CD4-positive, alpha-beta T cell treated with Interleukin-17A for 1 hour (primary cell): Measurements from ENCODE around the gene UBE2E3.

ENCODE experiments used
- DNase-seq: peaks from one replicate; pipeline ENCODE4 v3.0.0-alpha.2; 2020

Gene UBE2E3

DNA sequence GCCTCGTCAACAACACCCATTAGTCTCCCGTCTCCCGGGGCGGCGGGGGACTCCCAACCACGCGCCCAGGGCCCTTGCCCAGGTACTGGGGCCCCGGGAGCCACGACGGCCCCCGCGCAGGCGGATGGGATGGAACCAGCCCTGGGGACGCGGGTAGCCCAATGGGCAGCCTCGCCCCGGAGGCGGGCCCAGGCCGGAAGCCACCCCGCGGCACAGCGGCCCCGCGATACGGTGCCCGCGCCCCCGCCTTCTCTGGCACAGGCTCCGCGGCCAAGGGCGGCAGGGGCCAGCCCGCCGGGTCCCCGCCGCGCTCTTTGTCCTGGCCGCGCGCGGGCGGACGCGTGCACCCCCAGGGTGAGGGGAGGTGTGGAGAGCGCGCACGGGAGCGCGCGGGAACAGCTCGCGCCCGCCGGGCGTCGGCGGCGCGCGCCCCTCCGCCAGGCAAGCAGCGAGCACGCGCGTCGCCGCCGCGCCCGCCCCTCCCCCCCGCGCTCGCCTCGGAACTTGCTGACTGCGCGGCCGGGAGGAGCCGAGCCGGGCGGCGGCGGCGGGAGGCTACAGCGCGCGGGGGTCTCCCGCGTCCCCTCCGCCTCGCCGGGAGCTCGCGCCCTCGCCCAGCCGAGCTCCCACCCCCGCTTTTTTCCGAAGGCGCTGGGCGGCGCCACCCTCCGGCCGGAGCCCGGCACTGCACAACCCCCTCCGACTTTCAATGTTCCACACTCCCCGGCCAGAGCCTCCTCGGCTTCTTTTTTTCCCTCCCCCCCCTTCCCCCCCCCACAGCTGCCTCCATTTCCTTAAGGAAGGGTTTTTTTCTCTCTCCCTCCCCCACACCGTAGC lies at the start of gene UBE2E3:
TSS of gene UBE2E3 (plus strand) at position 500 of the 837 bp plus-strand sequence. CDS start 1,438 bp downstream, outside the sequence.
- peak; percentile 83 for DNase-seq

DNA sequence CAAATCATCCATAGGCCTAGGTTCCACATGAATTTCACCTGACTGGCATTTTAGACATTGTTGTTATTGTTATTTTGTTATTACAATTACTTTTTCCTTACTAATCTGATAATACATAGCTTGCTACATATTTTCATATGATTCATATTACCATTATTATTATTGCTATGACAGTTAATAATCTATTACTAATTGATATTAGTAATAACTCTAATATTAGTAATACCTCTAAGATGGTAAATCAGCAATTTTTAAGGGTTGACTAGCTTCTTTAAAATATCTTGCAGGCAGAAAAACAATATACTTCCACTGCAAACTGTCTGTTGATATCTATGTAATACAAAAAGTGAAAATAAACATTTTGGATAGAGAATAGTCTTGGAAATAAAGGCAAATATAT lies 48.6 kb upstream of the UBE2E3 start:
- DNase-seq: no peak

DNA sequence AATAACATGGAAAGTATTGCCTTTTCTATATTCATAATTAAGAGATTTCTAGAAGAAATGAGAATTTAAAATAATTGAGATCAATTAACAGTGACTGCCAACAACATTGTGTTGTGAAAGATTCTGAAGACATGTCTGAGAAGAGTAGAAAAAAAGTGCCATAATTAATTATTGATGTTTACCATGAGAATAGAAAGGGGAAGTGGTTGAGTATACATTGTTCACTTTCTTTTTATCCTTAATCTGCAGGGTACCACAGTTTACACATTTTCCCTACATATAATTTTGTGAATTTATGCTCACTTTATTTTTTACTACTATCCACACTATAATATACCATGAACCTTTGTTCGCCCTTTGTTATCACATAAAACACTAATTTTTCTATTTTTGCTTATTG lies 47.1 kb upstream of the UBE2E3 start:
- DNase-seq: no peak

DNA sequence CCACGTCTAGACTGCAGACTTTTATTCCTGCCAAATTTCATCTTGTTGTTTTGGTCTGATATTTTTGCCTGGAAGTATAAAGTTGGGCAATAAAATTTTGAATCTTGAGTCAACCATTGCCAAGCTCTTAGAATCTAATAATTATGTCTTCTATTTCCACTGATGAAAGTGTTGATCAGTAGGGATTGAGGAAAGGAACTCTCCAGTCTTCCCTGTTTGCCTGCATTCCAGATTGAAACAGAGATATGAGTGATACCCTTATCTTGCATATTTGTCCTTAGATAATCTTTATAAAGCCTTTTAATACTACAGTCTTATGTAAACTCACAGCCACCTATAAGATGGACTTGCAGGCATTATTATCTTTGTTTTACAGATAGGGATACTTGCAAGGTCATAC lies 45.5 kb upstream of the UBE2E3 start:
- no peak for DNase-seq

DNA sequence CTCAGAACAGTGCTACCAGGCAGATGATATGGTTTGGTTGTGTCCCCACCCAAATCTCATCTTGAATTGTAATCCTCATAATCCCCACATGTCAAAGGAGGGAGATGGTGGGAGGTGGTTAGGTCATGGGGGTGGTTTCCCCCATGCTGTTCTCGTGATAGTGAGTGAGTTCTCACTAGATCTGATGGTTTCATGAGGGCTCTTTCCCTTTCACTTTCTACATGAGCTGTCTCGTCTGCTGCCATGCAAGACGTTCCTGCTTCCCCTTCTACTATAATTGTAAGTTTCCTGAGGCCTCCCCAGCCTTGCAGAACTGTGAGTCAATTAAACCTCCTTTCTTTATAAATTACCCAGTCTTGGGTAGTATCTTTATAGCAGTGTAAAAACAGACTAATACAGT lies 42.9 kb upstream of the UBE2E3 start:
- DNase-seq: peak; percentile 59

DNA sequence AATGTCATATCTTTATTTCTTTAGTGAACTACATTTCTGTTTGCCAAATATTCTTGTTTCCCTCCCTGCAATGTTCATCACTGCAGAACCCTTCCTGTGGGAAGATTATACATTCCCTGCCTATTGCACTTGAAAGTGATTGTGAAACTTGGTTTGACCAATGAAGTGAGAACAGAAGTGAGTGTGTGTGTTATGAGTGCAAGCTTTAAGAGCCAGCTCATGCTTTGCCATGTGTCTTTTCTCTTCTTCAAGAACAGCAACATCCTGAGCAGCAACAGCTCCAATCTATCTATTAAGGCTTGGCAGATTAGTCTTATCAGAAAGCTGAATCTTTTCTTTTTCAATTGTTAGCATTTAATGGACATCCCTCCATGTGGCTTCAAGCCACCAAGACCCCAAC lies 42.0 kb upstream of the UBE2E3 start:
- DNase-seq: no peak

DNA sequence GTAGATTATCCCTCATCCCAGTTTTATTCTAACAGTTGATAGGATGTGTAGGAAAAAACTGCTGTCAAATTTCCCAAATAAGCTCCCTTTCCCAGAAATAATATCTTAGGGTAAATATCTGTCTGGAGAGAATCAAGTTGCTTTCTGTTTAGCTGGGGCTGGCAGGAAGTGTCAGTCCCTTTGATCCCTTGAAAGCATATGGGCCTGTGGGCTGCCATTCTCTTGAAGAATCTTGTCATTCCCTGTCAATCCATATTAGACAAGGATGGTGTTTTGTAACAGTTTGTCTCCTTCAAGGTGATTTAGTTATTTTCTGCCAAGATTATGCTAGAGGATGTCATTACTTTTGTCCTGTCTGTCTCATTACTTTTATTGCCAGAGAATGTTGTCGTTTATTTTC lies 37.1 kb upstream of the UBE2E3 start:
- no peak for DNase-seq

DNA sequence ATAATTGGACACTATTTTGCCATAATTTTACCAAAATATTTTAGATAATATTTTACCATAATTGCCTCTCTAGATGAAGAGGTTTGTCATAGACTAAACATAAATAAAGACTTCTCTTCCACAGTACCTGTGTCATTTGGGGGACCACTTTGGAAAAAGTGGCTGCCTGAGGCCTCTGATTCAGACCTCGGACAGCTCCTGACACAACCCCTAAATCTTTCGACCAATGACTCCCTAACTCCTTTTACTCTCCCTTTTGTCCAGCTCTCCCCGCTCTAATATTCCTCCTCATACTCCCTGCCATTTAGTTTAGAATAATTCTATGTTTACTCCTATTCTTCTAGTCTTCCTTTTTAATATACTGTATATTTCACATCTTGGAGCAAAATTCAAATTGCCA lies 36.0 kb upstream of the UBE2E3 start:
- DNase-seq: no peak

DNA sequence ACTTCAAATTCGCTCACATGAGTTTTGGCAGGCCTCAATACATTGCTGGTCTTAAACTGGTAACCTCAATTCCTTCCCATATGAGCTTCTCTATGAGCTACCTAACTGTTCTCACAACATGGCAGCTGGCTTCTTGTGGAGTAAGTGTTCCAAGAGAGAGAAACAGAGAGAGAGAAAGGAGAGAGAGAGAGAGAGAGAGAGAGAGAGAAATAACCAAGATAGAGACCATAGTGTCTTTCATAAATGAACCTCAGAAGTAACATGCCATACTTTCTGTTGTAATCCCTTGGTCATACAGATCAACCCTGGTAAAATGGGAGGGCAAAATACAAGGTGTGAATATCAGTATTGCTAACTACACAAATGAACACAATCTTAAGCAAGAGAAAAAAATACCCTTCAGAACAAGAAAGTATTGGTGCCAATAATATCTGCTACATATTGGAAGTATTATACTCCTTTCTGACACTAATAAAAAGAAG lies 33.2 kb upstream of the UBE2E3 start:
- DNase-seq: no peak

DNA sequence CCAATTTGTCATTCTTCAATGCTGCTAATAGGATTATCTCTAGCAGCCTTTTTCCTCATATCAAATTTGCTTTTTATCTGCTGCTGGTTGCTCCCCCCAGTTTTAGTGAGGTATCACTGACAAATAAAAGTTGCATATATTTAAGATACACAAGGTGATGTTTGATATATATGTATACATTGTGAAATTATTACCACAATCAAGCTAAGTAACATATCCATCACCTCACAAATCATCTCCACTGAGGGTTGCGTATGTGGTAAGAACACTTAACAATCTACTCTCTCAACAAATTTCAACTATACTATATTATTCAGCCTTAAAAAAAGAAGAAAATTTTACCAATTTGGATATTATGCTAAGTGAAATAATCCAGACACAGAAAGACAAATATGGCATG lies 30.5 kb upstream of the UBE2E3 start:
- no peak for DNase-seq

DNA sequence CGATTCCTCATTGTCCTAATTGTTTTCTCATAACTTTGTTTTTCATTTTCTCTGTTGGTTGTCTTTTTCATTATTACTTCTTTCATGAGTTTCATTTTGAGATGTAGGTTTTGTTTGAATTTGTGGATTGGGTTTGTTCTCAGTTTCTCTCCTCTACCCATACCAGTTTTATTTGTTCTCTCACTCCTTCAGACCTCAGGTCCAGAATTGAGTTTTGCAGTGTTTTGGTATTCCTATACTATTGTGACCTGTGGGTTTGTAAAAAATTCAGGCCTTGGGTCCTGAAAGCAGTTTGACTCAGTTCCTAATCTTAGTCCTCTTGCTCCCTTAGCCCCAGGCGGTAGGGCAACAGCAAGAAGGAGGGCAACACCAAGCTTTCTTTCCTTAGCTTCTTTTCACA lies 28.3 kb upstream of the UBE2E3 start:
- DNase-seq: no peak

DNA sequence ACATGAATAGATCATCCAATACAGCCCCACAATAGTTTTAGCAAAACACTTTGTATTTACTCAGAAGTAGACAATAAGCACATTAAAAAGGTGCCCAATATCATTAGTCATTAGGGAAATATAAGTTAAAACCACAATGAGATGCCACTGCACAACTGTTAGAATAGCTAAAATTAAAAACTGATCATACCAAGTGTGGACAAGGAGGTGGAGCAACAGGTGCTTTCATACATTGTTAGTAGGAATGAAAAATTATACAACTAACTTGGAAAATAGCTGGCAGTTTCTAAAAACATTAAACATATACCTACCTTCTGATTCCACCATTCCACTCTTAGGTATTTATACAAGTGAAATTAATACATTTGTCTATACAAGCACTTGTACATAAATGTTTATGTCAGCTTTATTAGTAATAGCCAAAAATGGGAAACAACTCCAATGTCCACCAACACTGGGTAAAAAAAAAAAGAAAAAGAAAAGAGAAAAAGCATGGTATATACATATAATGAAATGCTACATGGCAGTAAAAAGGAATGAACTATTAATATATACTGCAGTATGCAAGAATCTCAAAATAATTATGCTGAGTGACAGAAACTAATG lies 27.6 kb upstream of the UBE2E3 start:
- no peak for DNase-seq

DNA sequence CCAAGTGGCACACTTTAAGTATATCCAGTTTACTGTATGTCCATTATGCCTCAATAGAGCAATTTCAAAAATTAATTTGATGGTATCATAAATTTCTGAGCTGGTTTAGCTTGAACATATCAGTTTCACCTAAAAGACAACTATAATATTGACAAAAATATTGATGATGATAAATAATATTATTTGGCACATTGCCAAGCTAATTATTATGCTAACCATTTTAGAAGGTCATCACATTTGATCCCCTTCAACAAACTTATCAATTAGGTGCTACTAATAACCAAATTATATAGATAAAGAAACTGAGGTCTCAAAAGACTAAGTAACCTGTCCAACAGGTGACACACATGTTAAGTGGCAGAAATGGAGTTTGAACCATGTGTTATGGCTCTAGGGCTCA lies 26.9 kb upstream of the UBE2E3 start:
- no peak for DNase-seq

DNA sequence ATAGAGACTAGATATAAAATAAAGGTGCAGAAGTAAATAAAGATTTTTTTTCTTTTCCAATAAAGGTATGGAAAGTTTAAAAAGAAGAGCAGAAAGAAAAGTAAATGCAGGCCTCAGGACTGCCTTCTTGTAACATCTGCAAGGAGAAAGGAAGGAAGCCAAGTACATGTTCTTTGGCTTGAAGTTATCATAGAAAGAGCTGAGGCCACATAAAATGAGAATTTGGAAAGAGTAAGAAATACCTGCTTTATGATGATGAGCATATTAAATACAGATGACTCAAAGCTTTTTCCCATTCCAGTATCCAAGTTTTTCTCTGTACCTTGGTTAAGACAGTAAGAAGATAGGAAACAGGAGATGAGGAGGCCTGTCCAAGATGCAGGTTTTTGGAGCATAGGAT lies 25.3 kb upstream of the UBE2E3 start:
- no peak for DNase-seq

DNA sequence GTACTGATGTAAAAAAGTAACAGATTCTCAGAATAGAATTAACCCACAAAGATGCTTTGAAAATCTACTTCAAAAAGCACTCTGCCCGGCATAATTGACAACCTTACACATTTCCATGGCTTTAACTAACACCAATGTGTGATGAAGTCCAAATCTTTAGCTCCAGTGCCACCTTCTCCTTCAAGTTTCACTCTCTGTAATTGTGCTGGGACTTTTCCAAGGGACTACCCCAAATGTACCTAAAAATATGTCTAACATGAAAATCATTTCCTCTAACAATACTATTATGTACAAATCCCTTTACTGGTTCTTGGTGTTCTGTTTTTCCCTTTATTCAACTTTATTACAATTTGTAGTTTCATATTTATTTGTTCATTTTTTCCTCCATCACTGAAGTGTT lies 20.6 kb upstream of the UBE2E3 start:
- no peak for DNase-seq

DNA sequence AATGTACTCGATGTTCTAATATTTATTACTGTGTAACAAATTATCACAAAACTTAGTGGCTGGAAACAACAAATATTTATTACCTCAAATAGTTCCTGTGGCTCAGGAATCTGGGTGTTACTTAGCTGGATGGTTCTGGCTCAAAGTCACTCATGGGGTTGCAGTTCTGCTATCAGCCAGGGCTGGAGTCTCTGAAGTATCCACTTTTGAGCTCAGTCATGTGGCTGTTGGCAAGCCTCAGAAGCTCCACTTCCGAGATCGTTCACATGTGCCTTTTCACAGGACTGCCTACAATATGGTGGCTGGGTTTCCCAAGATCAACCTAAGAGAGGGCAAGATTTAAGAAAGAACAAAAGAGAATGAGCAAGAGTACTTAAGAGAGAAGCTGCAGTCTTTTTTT lies 19.4 kb upstream of the UBE2E3 start:
- DNase-seq: no peak

DNA sequence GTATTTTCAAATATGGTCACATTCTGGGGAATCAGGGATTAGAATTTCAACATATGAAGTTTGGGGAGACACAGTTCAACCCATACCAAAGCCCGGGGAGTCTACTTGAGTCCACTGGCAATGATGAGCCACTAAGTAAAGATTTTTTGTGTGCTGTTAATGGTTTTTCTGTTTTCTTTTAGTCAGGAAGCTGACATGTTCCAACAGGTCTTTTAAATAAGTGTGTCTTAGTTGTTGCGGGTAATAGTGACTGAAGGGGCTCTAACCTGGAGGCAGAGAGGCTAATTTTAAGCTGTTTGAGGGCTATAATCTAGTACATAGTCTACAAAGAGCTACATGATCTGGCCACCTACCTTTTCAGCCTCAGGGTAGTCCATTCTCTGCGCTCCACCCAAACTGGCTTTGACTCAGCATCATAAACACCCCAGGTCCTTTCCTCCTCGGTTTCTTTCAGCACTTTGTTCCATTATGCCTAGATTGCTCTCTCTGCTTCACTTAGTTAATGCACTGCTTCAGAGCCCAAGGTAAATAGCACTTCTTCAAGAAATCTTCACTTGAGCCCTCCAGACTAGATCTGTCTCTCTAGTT lies 17.6 kb upstream of the UBE2E3 start:
- no peak for DNase-seq

DNA sequence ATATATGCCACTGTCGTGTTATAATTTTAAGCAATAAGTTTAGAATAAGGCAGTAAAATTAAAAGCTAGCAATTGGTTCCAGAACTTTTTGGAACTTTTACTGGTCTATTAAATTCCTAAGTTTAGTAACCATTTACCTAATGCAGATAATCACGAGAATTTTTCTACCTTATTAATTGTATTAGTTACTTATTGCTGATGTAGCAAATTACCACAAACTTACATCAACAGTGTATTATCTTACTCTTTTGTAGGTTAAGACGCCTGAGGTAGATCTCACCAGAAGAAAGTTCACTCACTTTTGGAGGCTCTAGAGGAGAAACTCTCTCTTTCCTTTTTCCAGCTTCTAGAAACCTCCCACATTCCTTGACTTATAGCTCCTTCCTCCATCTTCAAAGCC lies 14.0 kb upstream of the UBE2E3 start:
- no peak for DNase-seq

DNA sequence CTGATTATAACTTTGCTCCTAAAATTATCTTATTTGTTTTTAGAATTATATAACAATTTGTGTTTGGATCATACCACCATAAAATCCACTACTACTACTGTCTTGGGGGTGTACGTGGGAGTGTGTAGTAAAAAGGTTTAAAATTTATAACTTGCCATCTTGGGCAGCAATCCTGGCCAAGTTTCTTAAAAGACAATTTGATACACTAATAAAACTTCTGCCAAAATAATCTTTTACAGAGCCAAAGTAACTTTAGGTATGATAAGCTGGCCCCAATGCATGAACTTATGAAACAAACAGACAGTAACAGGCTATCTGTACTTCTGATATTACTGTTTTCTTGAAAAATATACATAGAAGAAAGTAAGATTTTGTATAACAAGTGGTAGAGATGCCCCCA lies 11.3 kb upstream of the UBE2E3 start:
- no peak for DNase-seq

DNA sequence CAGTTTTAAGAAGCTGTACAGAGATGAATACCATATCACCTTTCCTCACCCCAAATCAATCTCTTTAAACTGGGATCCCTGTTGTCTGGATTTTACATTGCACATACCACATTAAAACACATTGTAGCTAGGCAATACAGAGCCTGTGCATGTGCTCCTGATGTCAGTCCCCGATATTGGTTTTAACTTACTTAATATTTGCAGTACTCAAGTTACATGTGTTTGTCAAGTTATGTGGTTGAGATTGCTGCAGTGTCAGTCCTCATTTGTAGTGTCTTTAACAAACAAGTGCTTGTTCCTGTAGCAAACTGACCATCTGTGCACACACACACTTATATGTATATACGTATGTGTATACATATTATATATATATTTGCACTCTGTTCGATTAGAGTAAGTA lies 10.4 kb upstream of the UBE2E3 start:
- DNase-seq: no peak

DNA sequence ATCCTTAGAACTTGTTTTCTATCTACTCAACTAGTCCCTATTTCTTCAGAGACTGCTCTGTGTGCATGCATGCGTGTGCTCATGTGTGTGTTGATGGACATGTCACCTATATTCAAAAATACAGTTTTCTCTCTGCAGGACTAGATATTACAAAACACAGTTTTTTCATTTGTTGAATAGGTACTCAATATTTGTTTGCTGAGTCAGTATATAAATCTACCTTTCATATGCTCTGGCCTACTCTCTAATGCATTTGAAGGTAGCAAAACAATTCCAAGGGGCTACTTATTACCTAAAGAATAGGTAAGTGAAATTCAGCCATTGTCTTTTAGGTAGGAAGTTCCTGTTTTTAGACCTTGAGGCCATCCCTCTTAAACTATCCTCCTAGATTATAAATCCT lies 8.6 kb upstream of the UBE2E3 start:
- DNase-seq: no peak

DNA sequence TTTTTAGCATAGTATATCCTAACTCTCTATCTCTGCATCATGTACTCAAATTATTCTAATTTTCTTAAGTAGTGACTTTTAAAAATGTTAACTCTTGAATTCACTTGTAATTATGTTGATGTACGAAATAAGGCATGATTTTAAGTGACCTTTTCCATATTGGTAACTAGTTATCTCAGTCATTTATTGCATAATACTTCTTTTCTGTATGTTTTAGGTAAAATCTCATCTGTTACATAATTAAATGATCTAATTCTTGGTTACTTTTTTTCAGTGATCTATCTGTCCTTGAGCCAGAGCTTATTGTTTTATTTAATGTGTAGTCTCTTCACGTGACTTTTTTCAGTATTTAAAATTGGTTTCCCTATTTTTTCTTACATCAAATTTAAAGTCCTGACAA lies 4.8 kb upstream of the UBE2E3 start:
- DNase-seq: no peak

DNA sequence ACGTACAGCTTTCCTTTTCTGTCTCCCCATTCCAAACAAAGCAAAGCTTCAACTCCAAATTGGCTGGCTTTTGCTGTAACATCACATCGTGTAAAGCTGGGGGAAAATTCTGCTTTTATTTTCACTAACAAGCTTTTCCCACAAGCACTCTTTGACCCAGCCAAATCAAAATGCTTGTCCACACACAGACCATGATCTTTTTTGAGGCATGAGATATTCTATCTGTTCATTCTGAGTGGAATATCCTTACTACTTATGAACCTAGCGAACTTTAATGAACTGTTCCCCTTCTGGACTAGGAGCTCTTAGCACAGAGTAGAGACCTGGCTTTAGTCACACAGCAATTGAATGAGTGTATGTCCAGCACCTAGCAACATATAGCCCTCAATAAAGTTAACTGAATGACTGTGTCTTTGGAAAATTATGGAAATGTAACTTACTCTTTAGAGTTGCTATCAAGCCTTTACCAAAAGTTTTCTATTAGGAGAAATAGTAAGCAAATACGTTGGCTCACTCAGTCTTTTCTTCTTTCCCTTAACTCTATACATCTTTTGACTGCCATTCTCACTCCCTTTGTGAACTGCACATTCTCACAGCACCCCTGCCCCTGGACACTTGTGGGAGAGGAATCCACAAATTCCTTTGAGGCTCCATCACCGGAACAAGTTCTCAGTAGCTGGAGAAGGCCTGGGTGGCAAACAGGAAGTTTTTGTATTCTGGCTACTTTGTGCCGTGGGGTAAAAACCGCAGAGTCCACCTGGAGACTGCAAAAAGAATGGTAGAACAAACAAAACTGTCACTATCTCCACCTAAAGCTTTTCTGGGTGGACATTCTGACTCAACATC lies 1.3 kb upstream of the UBE2E3 start:
- DNase-seq: no peak
